Trophoblast cell (in vitro differentiated cells and primary cell): ENCODE results near the gene GATA5.

ENCODE experiments used
- DNase-seq, 2 donors: peaks; one replicate each; pipeline ENCODE4 v3.0.0-alpha.2; 2016
- H2AFZ ChIP-seq: 2 replicates; pipeline ENCODE4 v1.6.1; 2013; ENCODE audit warnings: low read length, moderate library complexity, mild to moderate bottlenecking; ENCODE audit not compliant: insufficient read depth, poor library complexity
- H2AK5ac ChIP-seq: 2 replicates; pipeline ENCODE4 v1.6.1; 2013; ENCODE audit warnings: mild to moderate bottlenecking, low read length
- H2BK120ac ChIP-seq: 2 replicates; pipeline ENCODE4 v1.6.1; 2013; ENCODE audit warnings: low read length, mild to moderate bottlenecking, moderate library complexity; ENCODE audit not compliant: insufficient read depth, poor library complexity
- H2BK12ac ChIP-seq: 2 replicates; pipeline ENCODE4 v1.6.1; 2013; ENCODE audit warnings: mild to moderate bottlenecking, low read length, moderate library complexity
- H2BK5ac ChIP-seq: 2 replicates; pipeline ENCODE4 v1.6.1; 2013; ENCODE audit warnings: low read length, low read depth, moderate library complexity, mild to moderate bottlenecking; ENCODE audit not compliant: poor library complexity
- H3K14ac ChIP-seq: 2 replicates; pipeline ENCODE4 v1.6.1; 2013; ENCODE audit warnings: mild to moderate bottlenecking, low read length
- H3K18ac ChIP-seq: 2 replicates; pipeline ENCODE4 v1.6.1; 2013; ENCODE audit warnings: mild to moderate bottlenecking, low read length
- H3K23ac ChIP-seq: 2 replicates; pipeline ENCODE4 v1.6.1; 2013; ENCODE audit warnings: low read length
- H3K27ac ChIP-seq: 2 replicates; pipeline ENCODE4 v1.5.1; 2013; ENCODE audit warnings: low read depth, mild to moderate bottlenecking, inconsistent platforms, low read length, moderate library complexity
- H3K27me3 ChIP-seq: 2 replicates; pipeline ENCODE4 v1.6.1; 2013; ENCODE audit warnings: inconsistent platforms, mild to moderate bottlenecking, low read length, moderate library complexity; ENCODE audit not compliant: insufficient read depth
- H3K36me3 ChIP-seq, 2 experiments: 1 replicate in 1 of 2; 2 replicates in 1 of 2; pipeline ENCODE4 v1.6.1; 2013; ENCODE audit warnings: low read length in 2 of 2, mild to moderate bottlenecking in 2 of 2, moderate library complexity in 1 of 2; ENCODE audit not compliant: insufficient read depth in 2 of 2, control insufficient read depth in 1 of 2
- H3K4ac ChIP-seq: 2 replicates; pipeline ENCODE4 v1.6.1; 2013; ENCODE audit warnings: low read depth, mild to moderate bottlenecking, low read length, moderate library complexity
- H3K4me1 ChIP-seq, 2 experiments: 1 replicate in 1 of 2; 2 replicates in 1 of 2; pipeline ENCODE4 v1.6.1; 2013; ENCODE audit warnings: low read length in 2 of 2, mild to moderate bottlenecking in 2 of 2, moderate library complexity in 1 of 2; ENCODE audit not compliant: insufficient read depth in 2 of 2, control insufficient read depth in 1 of 2
- H3K4me2 ChIP-seq: 2 replicates; pipeline ENCODE4 v1.6.1; 2013; ENCODE audit warnings: inconsistent platforms, mild to moderate bottlenecking, low read length, moderate library complexity
- H3K4me3 ChIP-seq: 2 replicates; pipeline ENCODE4 v1.5.1; 2013; ENCODE audit warnings: mild to moderate bottlenecking, low read depth, low read length, inconsistent platforms
- H3K79me1 ChIP-seq: one replicate; pipeline ENCODE4 v1.6.1; 2013; ENCODE audit warnings: low read length
- H3K79me2 ChIP-seq: 2 replicates; pipeline ENCODE4 v1.6.1; 2013; ENCODE audit warnings: low read length, mild to moderate bottlenecking; ENCODE audit not compliant: control insufficient read depth, insufficient read depth, poor library complexity
- H3K9ac ChIP-seq: 2 replicates; pipeline ENCODE4 v1.6.1; 2013; ENCODE audit warnings: mild to moderate bottlenecking, low read length
- H3K9me3 ChIP-seq: 2 replicates; pipeline ENCODE4 v1.6.1; 2013; ENCODE audit warnings: low read depth, mild to moderate bottlenecking, control low read depth, inconsistent platforms, low read length; ENCODE audit not compliant: insufficient read depth
- H4K12ac ChIP-seq: 2 replicates; pipeline ENCODE4 v1.6.1; 2013; ENCODE audit warnings: low read depth, mild to moderate bottlenecking, low read length, moderate library complexity
- H4K8ac ChIP-seq: 2 replicates; pipeline ENCODE4 v1.6.1; 2013; ENCODE audit warnings: low read depth, mild to moderate bottlenecking, low read length, moderate library complexity
- H4K91ac ChIP-seq: one replicate; pipeline ENCODE4 v1.6.1; 2013; ENCODE audit warnings: low read depth, mild to moderate bottlenecking, low read length, moderate library complexity
- WGBS: extraction: QIAGEN DNeasy Blood & Tissue Kit; methylation state at CpG from one replicate; pipeline ENCODE4 v1.1.7; 2013; ENCODE audit warnings: missing lambda C conversion rate; ENCODE audit not compliant: insufficient read length, insufficient coverage; ENCODE audit errors: extremely low coverage; 5-methylcytosine and 5-hydroxymethylcytosine counted together

GATA5 gene

DNA sequence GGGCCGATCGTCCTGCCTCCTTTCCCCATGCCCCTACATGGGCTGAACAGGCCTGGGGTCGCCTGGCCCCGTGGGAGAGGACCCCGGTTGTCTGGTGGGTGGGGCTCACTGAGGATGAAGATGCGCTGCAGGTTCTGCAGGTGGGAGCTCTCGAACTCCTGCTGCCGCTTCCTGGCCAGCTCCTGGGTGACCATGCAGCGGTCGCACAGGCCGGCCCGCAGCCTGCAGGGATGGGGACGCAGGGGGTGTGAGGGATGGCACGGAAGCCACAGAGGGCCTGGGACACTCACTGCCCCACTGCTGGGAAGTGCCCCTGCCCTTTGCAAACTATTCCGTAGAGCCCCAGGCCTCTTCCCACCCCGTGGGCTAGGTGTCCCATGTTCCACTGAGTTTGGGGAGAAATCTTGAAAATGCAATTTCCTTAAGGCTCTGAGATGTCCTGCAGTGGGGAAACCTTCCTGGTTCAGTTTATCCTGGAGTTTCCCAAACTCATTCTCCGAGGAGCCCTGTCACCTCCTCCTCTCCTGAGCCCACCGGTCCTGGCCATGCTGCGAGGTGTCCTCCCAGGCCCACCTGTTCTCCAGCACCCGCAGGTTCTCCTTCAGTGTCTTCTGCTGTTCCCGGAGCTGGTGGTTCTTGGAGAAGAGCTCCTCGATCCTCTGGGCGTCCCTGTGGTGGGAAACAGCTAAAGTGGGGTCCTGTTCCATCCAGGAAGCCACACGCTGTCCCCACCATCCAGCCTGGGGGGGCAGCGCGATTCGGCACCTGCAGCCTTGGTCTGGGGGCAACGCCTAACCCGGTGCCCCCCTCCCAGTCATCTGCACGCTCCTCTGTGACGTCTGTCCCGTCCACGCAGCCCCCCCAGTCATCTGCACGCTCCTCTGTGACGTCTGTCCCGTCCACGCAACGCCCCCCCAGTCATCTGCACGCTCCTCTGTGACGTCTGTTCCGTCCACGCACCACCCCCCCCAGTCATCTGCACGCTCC is 58.9 kb downstream of the GATA5 start:
- Histone ChIP-seq H2BK5ac (no peak overlapping the region), H4K91ac (no peak overlapping the region), H2BK12ac (no peak overlapping the region), H3K36me3 (peaks cover 6 to 16% of the 10 kb centered on the region in 2 experiments), H3K18ac (no peak overlapping the region), H3K4me3 (no peak overlapping the region), H3K27ac (no peak overlapping the region), H2AK5ac (no peak overlapping the region), H3K23ac (no peak overlapping the region), H2BK120ac (no peak overlapping the region), H2AFZ (no peak overlapping the region), H3K4ac (no peak overlapping the region), H4K8ac (no peak overlapping the region), H3K79me1 (no peaks in the 10 kb centered on the region), H3K4me1 (peaks cover 10 to 14% of the 10 kb centered on the region in 2 experiments), H3K27me3 (no peaks in the 10 kb centered on the region), H3K79me2 (no peaks in the 10 kb centered on the region), H3K4me2 (no peak overlapping the region), H3K14ac (no peak overlapping the region), H4K12ac (no peak overlapping the region), H3K9ac (no peak overlapping the region), H3K9me3 (peaks cover 11% of the 10 kb centered on the region)
- no peak for DNase-seq
- WGBS, result no CpG with 5 or more reads among the region's 43 CpGs

DNA sequence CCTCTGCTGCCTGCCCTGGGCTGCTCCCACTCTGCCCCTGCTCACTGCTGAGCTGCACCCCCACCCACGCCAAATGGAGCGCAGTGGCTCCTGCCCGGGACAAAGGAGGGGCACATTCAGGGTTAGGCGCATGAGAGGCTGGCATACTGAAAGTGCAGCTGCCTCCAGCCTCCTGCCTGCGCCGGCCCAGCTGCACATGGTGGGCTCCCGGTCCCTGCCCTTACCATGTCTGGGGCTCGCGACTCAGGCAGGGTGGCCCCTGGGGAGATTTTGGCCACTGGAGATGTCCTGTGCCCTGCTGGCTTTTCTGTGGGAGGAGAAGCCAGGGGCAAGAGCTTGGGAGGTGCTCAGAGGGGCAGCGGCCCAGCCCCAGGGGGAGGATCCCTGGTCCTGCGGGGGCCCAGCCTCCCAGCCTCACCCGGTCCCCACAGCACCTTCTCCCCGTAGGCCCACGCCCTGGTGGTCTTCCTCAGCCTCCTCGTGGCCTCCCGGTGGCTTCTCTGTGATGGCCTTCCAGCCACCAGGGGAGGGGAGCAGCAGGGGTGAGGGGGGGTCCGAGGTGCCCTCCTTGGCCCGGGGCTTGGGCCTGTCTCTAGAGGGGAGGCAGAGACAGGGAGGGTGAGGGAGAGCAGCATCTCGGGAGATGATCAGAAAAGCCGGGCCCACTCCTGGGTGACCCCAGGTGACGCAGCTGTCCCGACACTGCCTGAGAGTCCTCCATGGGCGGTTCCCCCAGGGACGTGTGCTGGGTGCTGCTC is 60.3 kb downstream of the GATA5 start:
- WGBS, result no CpG with 5 or more reads among the region's 24 CpGs
- no peaks in the 10 kb centered on the region for H3K27me3 ChIP-seq
- no peak overlapping the region for H3K18ac ChIP-seq
- no peak overlapping the region for H3K4me3 ChIP-seq
- no peak overlapping the region for H2BK12ac ChIP-seq
- no peak overlapping the region for H3K27ac ChIP-seq
- H3K9me3 ChIP-seq, result peaks cover 4% of the 10 kb centered on the region
- H2AK5ac ChIP-seq, result no peak overlapping the region
- no peak overlapping the region for H2AFZ ChIP-seq
- no peak overlapping the region for H3K23ac ChIP-seq
- no peak overlapping the region for H3K14ac ChIP-seq
- H4K12ac ChIP-seq, result no peak overlapping the region
- no peak overlapping the region for H4K91ac ChIP-seq
- H4K8ac ChIP-seq, result no peak overlapping the region
- H3K4ac ChIP-seq, result no peak overlapping the region
- H3K79me1 ChIP-seq, result no peaks in the 10 kb centered on the region
- H3K4me2 ChIP-seq, result no peak overlapping the region
- H2BK5ac ChIP-seq, result no peak overlapping the region
- H3K79me2 ChIP-seq, result no peaks in the 10 kb centered on the region
- H3K9ac ChIP-seq, result no peak overlapping the region
- H3K4me1 ChIP-seq, result peaks cover 3% of the 10 kb centered on the region in 2 experiments
- DNase-seq, result no peak
- H3K36me3 ChIP-seq, result peaks cover 1 to 16% of the 10 kb centered on the region in 2 experiments
- no peak overlapping the region for H2BK120ac ChIP-seq

DNA sequence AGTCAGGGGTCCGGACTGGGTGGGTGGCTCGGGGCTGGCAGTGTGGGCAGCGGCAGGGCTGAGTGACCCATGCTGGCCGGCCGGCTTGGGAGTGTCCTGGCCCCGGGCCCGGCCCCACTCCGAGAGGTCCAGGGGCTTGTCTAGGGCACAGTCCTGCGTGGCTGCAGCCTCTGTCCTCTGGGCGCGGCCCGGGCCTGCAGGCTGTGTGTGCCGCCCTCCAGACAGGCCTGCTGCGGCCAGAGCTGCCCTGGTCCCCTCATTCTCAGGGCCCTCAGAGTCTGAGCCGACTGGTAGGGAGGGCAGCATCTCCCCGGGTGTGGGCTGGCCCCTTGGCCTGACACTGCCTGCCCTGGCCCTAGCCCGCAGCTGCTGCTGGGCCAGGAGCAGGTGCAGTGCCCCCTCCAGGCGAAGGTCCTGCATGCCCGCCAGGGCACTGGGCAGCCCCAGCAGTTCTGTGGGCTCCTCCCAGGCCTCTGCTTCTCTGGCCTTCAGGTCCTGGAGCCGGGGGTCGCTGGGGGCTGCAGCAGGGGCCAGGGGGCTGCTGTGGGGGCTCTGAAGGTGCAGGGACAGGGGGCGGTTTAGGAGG is 61.8 kb downstream of the GATA5 start:
- Histone ChIP-seq H2AK5ac (no peak overlapping the region), H3K79me2 (no peaks in the 10 kb centered on the region), H4K8ac (no peak overlapping the region), H3K23ac (no peak overlapping the region), H3K4me3 (no peak overlapping the region), H3K9me3 (peaks cover 6% of the 10 kb centered on the region), H3K14ac (no peak overlapping the region), H3K4ac (no peak overlapping the region), H3K4me2 (no peak overlapping the region), H4K91ac (no peak overlapping the region), H2AFZ (no peak overlapping the region), H3K79me1 (no peaks in the 10 kb centered on the region), H2BK5ac (no peak overlapping the region), H3K4me1 (no peaks in the 10 kb centered on the region), H2BK120ac (no peak overlapping the region), H3K18ac (no peak overlapping the region), H3K9ac (no peak overlapping the region), H2BK12ac (no peak overlapping the region), H3K27ac (no peak overlapping the region), H3K36me3 (peaks cover 1 to 10% of the 10 kb centered on the region in 2 experiments), H4K12ac (no peak overlapping the region), H3K27me3 (no peaks in the 10 kb centered on the region)
- no peak for DNase-seq
- WGBS, result no CpG with 5 or more reads among the region's 22 CpGs
